H1 (cell line): ENCODE data around the gene GALNT6. TPM values are rescaled to one million over a fixed set of nuclear protein-coding genes. Genes with fewer than 3 reads are reported as not detected.

ENCODE experiments used
- CTCF ChIA-PET: fragments of 300-600 bp; sonication (Branson Sonifier 250); formaldehyde crosslinking; loops from one replicate; lab custom pipeline; 2021; ENCODE audit not compliant: partially characterized antibody; lab: Charles Lee
- POLR2A ChIA-PET: fragments of 300-600 bp; sonication (Branson Sonifier 250); formaldehyde crosslinking; loops from one replicate; lab custom pipeline; 2021; ENCODE audit warnings: inconsistent platforms; ENCODE audit not compliant: partially characterized antibody; lab: Charles Lee
- DNase-seq, 2 experiments: peaks; one replicate each; pipeline versions ENCODE4 v3.0.0 to v3.0.0-alpha.2; 2010 to 2022; ENCODE audit warnings: low spot score in 2 of 2, low read depth in 1 of 2, mixed read lengths in 1 of 2
- FAIRE-seq: peaks from 2 replicates; lab custom pipeline; 2011; peaks lifted over from hg19 to GRCh38; lab: Jason Lieb, UNC
- H2AFZ ChIP-seq: 2 replicates; pipeline ENCODE4 v1.8.1; 2012; ENCODE audit warnings: low read length, inconsistent platforms
- H2AK5ac ChIP-seq: 2 replicates; pipeline ENCODE4 v1.6.1; 2013; ENCODE audit warnings: low read depth, low read length
- H2BK120ac ChIP-seq: replicated peaks from 2 replicates; pipeline ENCODE3; 2013; ENCODE audit warnings: low read depth, low read length, inconsistent platforms
- H2BK12ac ChIP-seq: 2 replicates; pipeline ENCODE4 v1.6.1; 2013; ENCODE audit warnings: low read depth, low read length
- H2BK15ac ChIP-seq: 2 replicates; pipeline ENCODE4 v1.6.1; 2013; ENCODE audit warnings: low read length
- H2BK20ac ChIP-seq: 2 replicates; pipeline ENCODE4 v1.6.1; 2013; ENCODE audit warnings: low read length
- H2BK5ac ChIP-seq: 2 replicates; pipeline ENCODE4 v1.6.1; 2013; ENCODE audit warnings: low read depth, low read length
- H3K14ac ChIP-seq: 2 replicates; pipeline ENCODE4 v1.6.1; 2013; ENCODE audit warnings: inconsistent platforms; ENCODE audit not compliant: insufficient read length
- H3K18ac ChIP-seq: 2 replicates; pipeline ENCODE4 v1.6.1; 2013; ENCODE audit warnings: low read length; ENCODE audit errors: extremely low read depth
- H3K23ac ChIP-seq: 2 replicates; pipeline ENCODE4 v1.6.1; 2013; ENCODE audit warnings: inconsistent platforms; ENCODE audit not compliant: insufficient read length
- H3K23me2 ChIP-seq: 2 replicates; pipeline ENCODE4 v1.6.1; 2013; ENCODE audit warnings: low read depth, low read length
- H3K27ac ChIP-seq: 2 replicates; pipeline ENCODE4 v1.6.1; 2011; ENCODE audit warnings: low read depth, low read length, inconsistent platforms
- H3K27me3 ChIP-seq, 4 experiments: replicated peaks in 1 of 4; 1 replicate in 1 of 4; 2 replicates in 3 of 4; pipeline versions ENCODE4 v1.6.1 to v1.8.1; 2011 to 2013; ENCODE audit warnings: low read length in 3 of 4, mild to moderate bottlenecking in 3 of 4, inconsistent platforms in 2 of 4, mixed read lengths in 2 of 4, moderate library complexity in 1 of 4; ENCODE audit not compliant: control insufficient read depth in 3 of 4, insufficient read depth in 3 of 4; ENCODE audit errors: extremely low read depth in 1 of 4
- H3K36me3 ChIP-seq, 4 experiments: 2 replicates each; pipeline versions ENCODE4 v1.6.1 to v1.8.1; 2011 to 2013; ENCODE audit warnings: mild to moderate bottlenecking in 4 of 4, low read length in 3 of 4, moderate library complexity in 2 of 4, control low read depth in 1 of 4, inconsistent platforms in 1 of 4; ENCODE audit not compliant: insufficient read depth in 4 of 4, control insufficient read depth in 2 of 4
- H3K4ac ChIP-seq: replicated peaks from 2 replicates; pipeline ENCODE3; 2013; ENCODE audit warnings: low read length, low read depth, mixed read lengths, inconsistent platforms; ENCODE audit not compliant: insufficient read length
- H3K4me1 ChIP-seq, 4 experiments: replicated peaks in 1 of 4; 1 replicate in 1 of 4; 2 replicates in 3 of 4; pipeline versions ENCODE4 v1.6.1 to v1.8.1; 2011 to 2013; ENCODE audit warnings: low read length in 3 of 4, inconsistent platforms in 2 of 4, mixed read lengths in 1 of 4; ENCODE audit not compliant: insufficient read depth in 4 of 4, control insufficient read depth in 3 of 4
- H3K4me2 ChIP-seq, 2 experiments: 2 replicates each; pipeline versions ENCODE4 v1.6.1 to v1.8.1; 2011 to 2013; ENCODE audit warnings: low read depth in 2 of 2, low read length in 2 of 2, control low read depth in 1 of 2, inconsistent platforms in 1 of 2, mild to moderate bottlenecking in 1 of 2; ENCODE audit not compliant: insufficient read depth in 1 of 2
- H3K4me3 ChIP-seq, 4 experiments: fragments of 200-600, 300-600 bp in 1 of 4; sonication (generic), shearing (Covaris generic), sonication (Bioruptor Twin) in 1 of 4; 2 replicates each; pipeline versions ENCODE4 v1.5.1 to v1.8.1; 2011 to 2016; ENCODE audit warnings: low read length in 4 of 4, low read depth in 3 of 4, control low read depth in 2 of 4, inconsistent platforms in 2 of 4, mild to moderate bottlenecking in 2 of 4, mixed read lengths in 1 of 4, moderate library complexity in 1 of 4; ENCODE audit not compliant: insufficient read depth in 2 of 4; ENCODE audit errors: extremely low read depth in 1 of 4
- H3K56ac ChIP-seq: replicated peaks from 2 replicates; pipeline ENCODE3; 2013; ENCODE audit warnings: low read depth, mild to moderate bottlenecking, mixed read lengths, low read length, inconsistent platforms; ENCODE audit not compliant: insufficient read length
- H3K79me1 ChIP-seq: 2 replicates; pipeline ENCODE4 v1.6.1; 2013; ENCODE audit warnings: low read depth, low read length, control low read depth
- H3K79me2 ChIP-seq, 2 experiments: 2 replicates each; pipeline versions ENCODE4 v1.6.1 to v1.8.1; 2012 to 2013; ENCODE audit warnings: low read length in 2 of 2, mild to moderate bottlenecking in 2 of 2, inconsistent platforms in 1 of 2; ENCODE audit not compliant: insufficient read depth in 2 of 2, control insufficient read depth in 1 of 2
- H3K9ac ChIP-seq, 4 experiments: replicated peaks in 1 of 4; 1 replicate in 1 of 4; 2 replicates in 3 of 4; pipeline versions ENCODE4 v1.6.1 to v1.8.1; 2011 to 2013; ENCODE audit warnings: low read depth in 3 of 4, low read length in 3 of 4, control low read depth in 2 of 4, mild to moderate bottlenecking in 2 of 4, moderate library complexity in 2 of 4, inconsistent platforms in 1 of 4; ENCODE audit errors: extremely low read depth in 1 of 4
- H3K9me3 ChIP-seq, 2 experiments: 2 replicates each; pipeline versions ENCODE4 v1.6.1 to v1.8.1; 2012 to 2013; ENCODE audit warnings: mild to moderate bottlenecking in 2 of 2, moderate library complexity in 2 of 2, control low read depth in 1 of 2, inconsistent platforms in 1 of 2, low read depth in 1 of 2, low read length in 1 of 2, mixed read lengths in 1 of 2; ENCODE audit not compliant: insufficient read depth in 2 of 2
- H4K20me1 ChIP-seq, 2 experiments: replicated peaks in 1 of 2; 2 replicates each; pipeline versions ENCODE3 to v1.8.1; 2011 to 2013; ENCODE audit warnings: inconsistent platforms in 2 of 2, low read length in 2 of 2, mild to moderate bottlenecking in 1 of 2; ENCODE audit not compliant: insufficient read depth in 2 of 2, control insufficient read depth in 1 of 2
- H4K5ac ChIP-seq: 2 replicates; pipeline ENCODE4 v1.6.1; 2013; ENCODE audit warnings: low read length, low read depth, mixed read lengths, inconsistent platforms; ENCODE audit not compliant: insufficient read length
- H4K8ac ChIP-seq: 2 replicates; pipeline ENCODE4 v1.8.0; 2013; ENCODE audit warnings: mild to moderate bottlenecking, moderate library complexity, low read length, inconsistent platforms; ENCODE audit not compliant: insufficient read depth; ENCODE audit errors: extremely low read depth
- H4K91ac ChIP-seq: replicated peaks from 2 replicates; pipeline ENCODE3; 2013; ENCODE audit warnings: low read length, mixed read lengths, inconsistent platforms; ENCODE audit not compliant: insufficient read length
- CREB1 ChIP-seq: IDR thresholded peaks from 2 replicates; pipeline ENCODE4 v1.6.1; 2012; ENCODE audit warnings: inconsistent platforms
- JUND ChIP-seq: IDR thresholded peaks from 2 replicates; pipeline ENCODE4 v1.6.1; 2011; ENCODE audit warnings: mild to moderate bottlenecking, improper control_type of control experiment, low read length
- RAD21 ChIP-seq, 2 experiments: IDR thresholded peaks in 1 of 2; conservative IDR thresholded peaks in 1 of 2; 2 replicates each; pipeline ENCODE4 v1.6.1; 2011; ENCODE audit warnings: low read depth in 2 of 2, low read length in 2 of 2, improper control_type of control experiment in 1 of 2, inconsistent platforms in 1 of 2, mild to moderate bottlenecking in 1 of 2, moderate library complexity in 1 of 2
- RFX5 ChIP-seq: IDR thresholded peaks from 2 replicates; pipeline ENCODE4 v1.6.1; 2011; ENCODE audit warnings: low read depth, low read length, improper control_type of control experiment, borderline replicate concordance
- WGBS, 2 experiments: shearing (Covaris generic) in 1 of 2; methylation state at CpG; one replicate each; pipeline versions ENCODE4 v1.1.6 to v1.1.7; 2013 to 2015; ENCODE audit warnings: low lambda C conversion rate in 2 of 2, mixed read lengths in 2 of 2, inconsistent platforms in 1 of 2, low coverage in 1 of 2, missing lambda C conversion rate in 1 of 2; ENCODE audit not compliant: insufficient replicate concordance in 2 of 2, insufficient coverage in 1 of 2, insufficient read length in 1 of 2; ENCODE audit errors: extremely low coverage in 1 of 2, missing lambda C conversion rate in 1 of 2; 5-methylcytosine and 5-hydroxymethylcytosine counted together
- polyA plus RNA-seq, 7 experiments: library from polyadenylated mRNA; depleted of rRNA in 3 of 7; stranded (reverse) in 5 of 7; unstranded in 2 of 7; fragments of >200 nt in 5 of 7; fragments of 200-250 nt in 2 of 7; gene quantifications; 1 replicate in 5 of 7; 2 replicates in 1 of 7; 4 replicates in 1 of 7; pipeline versions ENCODE4 v1.2.1 to v1.2.3, GENCODE V29; 2011 to 2013; ENCODE audit warnings: missing spikeins in 2 of 7, mixed read lengths in 2 of 7
- total RNA-seq: library from RNA; stranded (reverse); fragmentation: NEBNext Ultra II Directional; extraction: Animal tissue kit (Norgen Biotek cat#: 25700); gene quantifications from 2 replicates; pipeline ENCODE4 v1.2.1, GENCODE V29; 2021
- TF ChIP-seq, protein P1 (sequence below), 3 experiments: IDR thresholded peaks; 1 replicate in 2 of 3; 2 replicates in 1 of 3; pipeline versions ENCODE4 v1.5.1 to v1.6.1; 2011; ENCODE audit warnings: low read length in 3 of 3, mild to moderate bottlenecking in 3 of 3, inconsistent platforms in 2 of 3, low read depth in 1 of 3, moderate library complexity in 1 of 3; ENCODE audit not compliant: insufficient read depth in 1 of 3; ENCODE audit errors: control extremely low read depth in 1 of 3

GALNT6 gene
- total and polyA plus RNA-seq, 2 of the 8 experiments (the other 6 are each of a cell fraction or from before 2014, with no cell fraction given): 5.8 to 10.7 TPM

DNA sequence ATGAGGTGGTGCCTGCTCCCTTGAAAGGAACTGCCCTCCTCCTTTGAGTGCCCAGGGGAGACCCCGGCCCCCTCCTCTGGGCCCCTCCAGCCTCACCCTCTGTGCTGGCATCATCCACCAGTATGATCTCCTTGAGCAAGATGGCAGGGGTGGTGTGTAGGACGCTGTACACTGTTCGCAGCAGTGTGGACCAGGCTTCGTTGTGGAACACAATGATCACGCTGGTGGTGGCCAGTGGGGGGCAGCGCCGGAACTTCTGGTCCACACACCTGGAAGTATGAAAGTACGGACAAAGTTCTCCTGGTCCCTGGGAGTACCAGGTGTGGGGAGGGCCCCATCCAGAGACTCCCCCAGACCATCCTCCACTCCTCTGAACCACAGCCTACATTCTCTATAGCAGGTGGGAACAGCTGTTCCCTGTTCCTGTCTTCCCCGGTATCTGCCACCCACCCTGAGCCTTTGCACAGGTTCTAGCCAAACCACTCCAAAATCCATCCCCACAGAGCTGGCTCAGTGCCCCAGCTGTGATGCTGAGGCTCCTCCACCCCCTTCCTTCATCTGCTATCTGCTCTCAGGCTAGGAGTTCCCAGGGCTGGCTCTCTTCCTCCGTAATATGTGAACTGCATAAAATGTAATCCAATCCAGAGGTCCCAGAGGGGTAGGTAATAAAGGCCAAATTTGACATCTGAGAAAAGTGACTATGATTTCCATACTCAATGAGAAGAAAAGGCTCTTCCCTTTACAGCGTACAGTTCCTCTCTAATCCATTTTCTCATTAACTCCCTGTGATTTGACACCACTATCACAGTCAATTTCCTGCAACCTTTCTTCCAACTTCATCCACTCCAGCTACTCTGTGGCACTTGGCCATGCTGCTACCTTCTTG, 13.9 kb downstream of the GALNT6 start:
- Histone ChIP-seq H2BK120ac (no peak overlapping the region), H3K9me3 (no peaks in the 10 kb centered on the region), H2BK12ac (no peak overlapping the region), H4K8ac (no peak overlapping the region), H3K27ac (no peak overlapping the region), H3K4me2 (no peak overlapping the region), H2AK5ac (no peak overlapping the region), H3K23ac (no peak overlapping the region), H3K4me1 (peaks cover 0 to 7% (median 2%) of the 10 kb centered on the region in 4 experiments; a peak in 5 of 7 replicates), H3K79me2 (no peaks in the 10 kb centered on the region), H3K9ac (no peak overlapping the region), H4K5ac (no peak overlapping the region), H2BK5ac (no peak overlapping the region), H3K36me3 (peaks cover 4 to 13% (median 8%) of the 10 kb centered on the region in 4 experiments; a peak in 6 of 8 replicates), H3K4me3 (no peak overlapping the region), H3K23me2 (no peaks in the 10 kb centered on the region; the same call in 1 of the 2 replicates), H2AFZ (no peak overlapping the region), H3K27me3 (no peaks in the 10 kb centered on the region), H3K79me1 (no peaks in the 10 kb centered on the region), H3K18ac (no peak overlapping the region), H4K91ac (no peak overlapping the region), H3K14ac (no peak overlapping the region), H2BK20ac (no peak overlapping the region), H2BK15ac (no peak overlapping the region), H4K20me1 (no peaks in the 10 kb centered on the region), H3K56ac (no peak overlapping the region), H3K4ac (no peak overlapping the region)
- DNase-seq: no peak
- TF ChIP-seq JUND (no peak), RAD21 (IDR thresholded peaks at IDR 0.05 in 1 of 2, conservative IDR thresholded peaks at IDR 0.05 in 1 of 2; ENCODE audit: low read depth in 2 of 2, low read length in 2 of 2) (peak in 1 of 2 experiments; percentile 36; a peak in 1 of 4 replicates), CREB1 (no peak), RFX5 (no peak)
- TF ChIP-seq, protein P1, sequence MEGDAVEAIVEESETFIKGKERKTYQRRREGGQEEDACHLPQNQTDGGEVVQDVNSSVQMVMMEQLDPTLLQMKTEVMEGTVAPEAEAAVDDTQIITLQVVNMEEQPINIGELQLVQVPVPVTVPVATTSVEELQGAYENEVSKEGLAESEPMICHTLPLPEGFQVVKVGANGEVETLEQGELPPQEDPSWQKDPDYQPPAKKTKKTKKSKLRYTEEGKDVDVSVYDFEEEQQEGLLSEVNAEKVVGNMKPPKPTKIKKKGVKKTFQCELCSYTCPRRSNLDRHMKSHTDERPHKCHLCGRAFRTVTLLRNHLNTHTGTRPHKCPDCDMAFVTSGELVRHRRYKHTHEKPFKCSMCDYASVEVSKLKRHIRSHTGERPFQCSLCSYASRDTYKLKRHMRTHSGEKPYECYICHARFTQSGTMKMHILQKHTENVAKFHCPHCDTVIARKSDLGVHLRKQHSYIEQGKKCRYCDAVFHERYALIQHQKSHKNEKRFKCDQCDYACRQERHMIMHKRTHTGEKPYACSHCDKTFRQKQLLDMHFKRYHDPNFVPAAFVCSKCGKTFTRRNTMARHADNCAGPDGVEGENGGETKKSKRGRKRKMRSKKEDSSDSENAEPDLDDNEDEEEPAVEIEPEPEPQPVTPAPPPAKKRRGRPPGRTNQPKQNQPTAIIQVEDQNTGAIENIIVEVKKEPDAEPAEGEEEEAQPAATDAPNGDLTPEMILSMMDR (IDR thresholded peaks at IDR 0.05; ENCODE audit: control extremely low read depth in 1 of 3, insufficient read depth in 1 of 3, low read depth in 1 of 3, low read length in 3 of 3): peak in 2 of 3 experiments; percentile 33 to 49; a peak in 2 of 4 replicates
- POLR2A ChIA-PET: interaction anchor here (0.9 to 1.7 kb wide), 3 partner anchors 12 to 17 kb away, joined by 3 to 6 read pairs (median 3); no protein-coding TSS in a partner anchor
- WGBS, 2 experiments: 85% methylated on average over 10 of the region's 11 CpGs; no CpG with 5 or more reads in 1 of the 2 experiments
- CTCF ChIA-PET: interaction anchor here (0.8 to 2.6 kb wide), 10 partner anchors 9 to 155 kb away, joined by 3 to 8 read pairs (median 4); partner anchors contain the start of gene GALNT6
- FAIRE-seq: no peak
